Thoracic aorta (tissue), 2 donors: Measurements from ENCODE around the gene ZNF296. TPM values are rescaled to one million over a fixed set of nuclear protein-coding genes. Genes with fewer than 3 reads are reported as not detected.

Source experiments
- ATAC-seq: fragments of 150-250 bp; one replicate; pipeline ENCODE4 v1.8.0; 2017; ENCODE audit warnings: low read depth; ENCODE audit not compliant: insufficient number of reproducible peaks, low FRiP score
- DNase-seq: peaks from one replicate; pipeline ENCODE4 v3.0.0-alpha.2; 2020; ENCODE audit warnings: low spot score
- H3K27ac ChIP-seq, 2 donors: fragments of 200-600 bp; sonication (generic); 1 replicate in 1 of 2; 2 replicates in 1 of 2; pipeline ENCODE4 v1.5.1; 2016; ENCODE audit warnings: mild to moderate bottlenecking in 2 of 2, moderate library complexity in 2 of 2
- H3K27me3 ChIP-seq: fragments of 200-600 bp; sonication (generic); replicated peaks from 2 replicates; pipeline ENCODE4 v1.6.0; 2016; ENCODE audit warnings: mild to moderate bottlenecking; ENCODE audit not compliant: insufficient read depth
- H3K36me3 ChIP-seq: fragments of 200-600 bp; sonication (generic); one replicate; pipeline ENCODE4 v1.5.1; 2016
- H3K4me1 ChIP-seq, 2 donors: fragments of 200-600 bp; sonication (generic); 1 replicate in 1 of 2; 2 replicates in 1 of 2; pipeline versions ENCODE4 v1.5.1 to v1.6.0; 2016; ENCODE audit warnings: low read depth in 2 of 2, mild to moderate bottlenecking in 1 of 2; ENCODE audit not compliant: control insufficient read depth in 1 of 2
- H3K4me3 ChIP-seq: fragments of 200-600 bp; sonication (generic); 2 replicates; pipeline ENCODE4 v1.5.1; 2016; ENCODE audit warnings: mild to moderate bottlenecking
- H3K9me3 ChIP-seq: fragments of 200-600 bp; sonication (generic); 2 replicates; pipeline ENCODE4 v1.5.1; 2016
- total RNA-seq, 2 donors: library from RNA; depleted of rRNA; stranded (reverse); fragments of >200 nt; gene quantifications; one replicate each; pipeline versions ENCODE4 v1.1.0 to v1.2.3, GENCODE V29; 2016
- TF ChIP-seq, protein P1 (sequence below): fragments of 200-600 bp; sonication (generic); IDR thresholded peaks from one replicate; pipeline ENCODE4 v1.5.1; 2019; ENCODE audit warnings: antibody characterized with exemption

Gene ZNF296
- total RNA-seq, 2 donors from 2014 or later = 1.5 to 1.8 TPM

DNA sequence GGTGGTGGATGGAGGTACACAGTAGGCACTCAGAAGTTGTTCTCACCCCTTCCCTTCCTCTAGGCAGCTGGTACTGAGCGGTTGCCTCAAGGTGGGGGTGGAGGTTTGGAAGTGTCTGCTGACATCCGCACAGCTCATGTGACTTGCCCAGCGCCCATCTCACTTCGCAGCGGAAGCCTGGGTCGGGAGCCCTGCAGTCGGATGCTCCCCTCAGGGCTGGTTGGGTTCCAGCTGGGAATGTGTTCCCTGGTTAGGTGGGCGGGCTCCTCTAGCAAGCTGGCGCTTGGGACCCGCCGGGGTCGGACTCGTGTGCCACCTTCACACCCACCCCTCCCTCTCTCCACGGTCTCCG lies 26.9 kb upstream of the ZNF296 start:
- TF ChIP-seq, protein P1, sequence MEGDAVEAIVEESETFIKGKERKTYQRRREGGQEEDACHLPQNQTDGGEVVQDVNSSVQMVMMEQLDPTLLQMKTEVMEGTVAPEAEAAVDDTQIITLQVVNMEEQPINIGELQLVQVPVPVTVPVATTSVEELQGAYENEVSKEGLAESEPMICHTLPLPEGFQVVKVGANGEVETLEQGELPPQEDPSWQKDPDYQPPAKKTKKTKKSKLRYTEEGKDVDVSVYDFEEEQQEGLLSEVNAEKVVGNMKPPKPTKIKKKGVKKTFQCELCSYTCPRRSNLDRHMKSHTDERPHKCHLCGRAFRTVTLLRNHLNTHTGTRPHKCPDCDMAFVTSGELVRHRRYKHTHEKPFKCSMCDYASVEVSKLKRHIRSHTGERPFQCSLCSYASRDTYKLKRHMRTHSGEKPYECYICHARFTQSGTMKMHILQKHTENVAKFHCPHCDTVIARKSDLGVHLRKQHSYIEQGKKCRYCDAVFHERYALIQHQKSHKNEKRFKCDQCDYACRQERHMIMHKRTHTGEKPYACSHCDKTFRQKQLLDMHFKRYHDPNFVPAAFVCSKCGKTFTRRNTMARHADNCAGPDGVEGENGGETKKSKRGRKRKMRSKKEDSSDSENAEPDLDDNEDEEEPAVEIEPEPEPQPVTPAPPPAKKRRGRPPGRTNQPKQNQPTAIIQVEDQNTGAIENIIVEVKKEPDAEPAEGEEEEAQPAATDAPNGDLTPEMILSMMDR = no peak
- Histone ChIP-seq H3K27me3 (no peaks in the 10 kb centered on the region), H3K36me3 (no peaks in the 10 kb centered on the region), H3K9me3 (no peaks in the 10 kb centered on the region), H3K4me1 (peaks cover 4 to 9% of the 10 kb centered on the region in 2 donors), H3K27ac (no peak overlapping the region), H3K4me3 (no peak overlapping the region)
- no peak for ATAC-seq
- no peak for DNase-seq

DNA sequence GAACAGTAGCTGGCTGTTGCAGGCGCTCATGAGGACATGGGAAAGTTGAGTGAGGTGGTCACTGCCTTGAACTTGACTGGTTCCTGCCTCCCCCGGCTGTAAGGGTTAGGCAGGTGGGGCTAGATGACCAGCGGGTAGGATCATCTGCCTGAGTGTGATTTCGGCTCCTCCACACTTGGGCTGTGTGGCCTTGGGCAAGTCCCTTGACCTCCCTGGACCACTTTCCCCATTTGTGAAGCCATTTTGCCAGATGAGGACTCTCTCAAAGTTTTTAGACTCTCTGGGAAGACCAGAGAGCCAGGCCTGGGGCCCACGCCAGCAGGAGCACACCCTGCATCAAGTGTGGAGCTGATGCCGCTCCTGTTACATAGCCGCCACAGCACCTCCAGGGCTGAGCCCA lies 26.2 kb upstream of the ZNF296 start:
- TF ChIP-seq, protein P1 = no peak
- ATAC-seq = no peak
- no peaks in the 10 kb centered on the region for H3K36me3 ChIP-seq
- H3K4me1 ChIP-seq = peaks cover 4 to 14% of the 10 kb centered on the region in 2 donors
- no peak overlapping the region for H3K4me3 ChIP-seq
- no peaks in the 10 kb centered on the region for H3K27me3 ChIP-seq
- DNase-seq = no peak
- H3K9me3 ChIP-seq = no peaks in the 10 kb centered on the region
- no peak overlapping the region for H3K27ac ChIP-seq

DNA sequence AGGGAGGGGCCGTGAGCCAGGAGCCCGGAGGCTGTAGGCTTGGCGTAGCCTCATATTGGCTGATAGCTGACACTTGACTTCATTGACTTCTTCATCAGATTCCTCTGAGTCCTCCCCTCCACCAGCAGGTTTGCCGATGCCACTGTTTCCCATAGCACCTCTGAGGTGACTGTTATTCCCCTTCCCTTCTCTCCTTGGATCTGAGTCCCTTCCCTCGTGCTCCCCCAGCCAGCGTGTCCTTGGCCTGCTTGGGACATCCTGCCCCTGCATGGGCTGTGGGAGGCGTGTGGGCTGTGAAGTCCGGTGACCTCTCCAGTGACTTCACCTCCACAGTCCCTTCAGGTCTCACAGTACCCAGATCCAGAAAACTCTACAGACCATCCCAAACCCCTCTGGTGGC lies 25.5 kb upstream of the ZNF296 start:
- Histone ChIP-seq H3K4me1 (peaks cover 4 to 14% of the 10 kb centered on the region in 2 donors), H3K9me3 (no peaks in the 10 kb centered on the region), H3K4me3 (no peak overlapping the region), H3K27me3 (no peaks in the 10 kb centered on the region), H3K27ac (no peak overlapping the region), H3K36me3 (no peaks in the 10 kb centered on the region)
- ATAC-seq (no peak), DNase-seq (no peak)
- TF ChIP-seq, protein P1 = no peak

DNA sequence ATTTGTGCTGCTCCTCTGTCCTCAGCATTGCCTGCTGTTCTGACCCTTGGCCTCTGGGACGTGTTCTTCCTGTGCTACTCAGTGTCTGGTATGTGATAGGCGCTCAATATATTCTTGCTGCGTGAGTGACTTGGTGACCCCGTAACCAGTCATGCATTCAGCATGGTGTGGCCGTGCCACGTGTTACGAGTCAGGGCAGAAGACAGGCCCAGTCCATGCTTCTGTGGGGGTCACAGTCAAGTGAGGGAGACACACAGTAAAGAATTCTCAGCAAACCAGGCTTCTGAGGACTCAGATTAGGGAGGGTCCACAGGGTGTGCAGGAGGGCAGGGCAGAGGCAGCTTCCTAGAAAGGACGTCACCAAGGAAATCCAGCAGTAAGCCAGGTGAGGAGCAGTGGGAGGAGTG lies 24.6 kb upstream of the ZNF296 start:
- Histone ChIP-seq H3K27ac (no peak overlapping the region), H3K4me1 (peaks cover 4 to 16% of the 10 kb centered on the region in 2 donors), H3K9me3 (no peaks in the 10 kb centered on the region), H3K36me3 (no peaks in the 10 kb centered on the region), H3K4me3 (no peak overlapping the region), H3K27me3 (no peaks in the 10 kb centered on the region)
- DNase-seq = no peak
- TF ChIP-seq, protein P1 = no peak
- ATAC-seq = no peak

DNA sequence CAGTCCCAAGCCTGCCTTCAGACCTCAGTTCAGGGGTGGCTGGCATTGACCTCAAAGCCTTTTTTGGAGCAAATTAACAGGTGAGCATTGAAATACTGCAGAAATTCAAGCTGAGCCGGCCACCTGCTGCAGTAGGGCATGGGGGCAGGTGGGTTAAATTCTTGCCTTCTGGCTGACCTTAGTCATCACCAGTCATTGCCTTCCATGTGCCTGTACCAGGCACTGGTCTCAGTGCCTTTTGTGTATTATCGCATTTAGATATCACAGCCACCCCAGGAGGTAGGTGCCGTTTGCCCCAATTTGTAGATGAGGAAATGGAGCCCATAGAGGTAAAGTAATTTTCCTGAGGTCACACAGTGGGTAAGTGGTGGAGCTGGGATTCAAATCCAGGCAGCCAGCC lies 23.9 kb upstream of the ZNF296 start:
- ATAC-seq = no peak
- no peak overlapping the region for H3K27ac ChIP-seq
- no peak for DNase-seq
- H3K4me3 ChIP-seq = no peak overlapping the region
- TF ChIP-seq, protein P1 = no peak
- no peaks in the 10 kb centered on the region for H3K36me3 ChIP-seq
- no peaks in the 10 kb centered on the region for H3K9me3 ChIP-seq
- no peaks in the 10 kb centered on the region for H3K27me3 ChIP-seq
- peaks cover 8 to 23% of the 10 kb centered on the region in 2 donors for H3K4me1 ChIP-seq
